GM12878 (cell line): ENCODE data around the gene SLC45A2. TPM values are rescaled to one million over a fixed set of nuclear protein-coding genes. Genes with fewer than 3 reads are reported as not detected.

Source experiments
- ATAC-seq: fragments of 200-7000 bp; cut with Tn5 transposase; 3 replicates; pipeline ENCODE4 v1.9.1; 2020; ENCODE audit warnings: mild to moderate bottlenecking, moderate library complexity
- BruUV-seq: library from RNA; stranded (reverse); fragments of 400-500 nt; replicated peaks from 2 replicates; lab custom pipeline; 2021; lab: Mats Ljungman, UMichigan
- CTCF ChIA-PET: fragments of 300-600 bp; sonication (Branson Sonifier 250); formaldehyde crosslinking; extraction: SDS; loops from one replicate; lab custom pipeline; 2021; ENCODE audit warnings: inconsistent platforms; lab: Yijun Ruan, JAX
- POLR2A ChIA-PET: fragments of 350-600 bp; formaldehyde crosslinking; extraction: SDS; loops from one replicate; lab custom pipeline; 2021; ENCODE audit warnings: inconsistent platforms; lab: Charles Lee
- RAD21 ChIA-PET: fragments of 300-600 bp; sonication (Branson Sonifier 250); formaldehyde crosslinking; loops from one replicate; lab custom pipeline; 2023; ENCODE audit warnings: antibody characterized with exemption; ENCODE audit not compliant: unreplicated experiment; lab: Charles Lee
- SMC1A ChIA-PET: fragments of 300-600 bp; sonication (Branson Sonifier 250); formaldehyde crosslinking; loops from one replicate; lab custom pipeline; 2023; ENCODE audit not compliant: unreplicated experiment, uncharacterized antibody; lab: Charles Lee
- DNase-seq: peaks from one replicate; pipeline ENCODE4 v3.0.0-alpha.2; 2011; ENCODE audit warnings: low read depth, low spot score
- FAIRE-seq: peaks from 3 replicates; lab custom pipeline; 2011; peaks lifted over from hg19 to GRCh38; lab: Jason Lieb, UNC
- H2AFZ ChIP-seq: 2 replicates; pipeline ENCODE4 v1.6.0; 2011; ENCODE audit warnings: low read depth, low read length, control low read depth; ENCODE audit not compliant: control insufficient read depth
- H3K27ac ChIP-seq: 2 replicates; pipeline ENCODE4 v1.5.1; 2011; ENCODE audit warnings: control low read depth; ENCODE audit not compliant: control insufficient read depth, insufficient read depth
- H3K27me3 ChIP-seq, 2 experiments: replicated peaks in 1 of 2; 2 replicates each; pipeline versions ENCODE4 v1.6.0 to v1.6.1; 2011; ENCODE audit warnings: low read length in 1 of 2; ENCODE audit not compliant: control insufficient read depth in 2 of 2, insufficient read depth in 2 of 2
- H3K36me3 ChIP-seq, 2 experiments: 2 replicates each; pipeline ENCODE4 v1.5.1; 2011; ENCODE audit warnings: low read length in 1 of 2; ENCODE audit not compliant: control insufficient read depth in 2 of 2, insufficient read depth in 2 of 2
- H3K4me1 ChIP-seq: 2 replicates; pipeline ENCODE4 v1.6.1; 2011; ENCODE audit warnings: mild to moderate bottlenecking, low read length, moderate library complexity, mixed read lengths; ENCODE audit not compliant: control insufficient read depth, insufficient read depth
- H3K4me2 ChIP-seq: 2 replicates; pipeline ENCODE4 v1.6.0; 2011; ENCODE audit warnings: control low read depth; ENCODE audit not compliant: control insufficient read depth, insufficient read depth
- H3K4me3 ChIP-seq: fragments of 200-600 bp; sonication (generic); 2 replicates; pipeline ENCODE4 v1.5.1; 2016
- H3K79me2 ChIP-seq: 2 replicates; pipeline ENCODE4 v1.6.0; 2011; ENCODE audit warnings: low read length; ENCODE audit not compliant: control insufficient read depth, insufficient read depth
- H3K9ac ChIP-seq: 2 replicates; pipeline ENCODE4 v1.8.0; 2011; ENCODE audit warnings: low read length, control low read depth, mixed read lengths; ENCODE audit not compliant: control insufficient read depth, insufficient read depth
- H3K9me3 ChIP-seq: replicated peaks from 3 replicates; pipeline ENCODE4 v1.5.1; 2011; ENCODE audit warnings: mild to moderate bottlenecking, low read length; ENCODE audit not compliant: control insufficient read depth, insufficient read depth
- H4K20me1 ChIP-seq: 2 replicates; pipeline ENCODE4 v1.6.0; 2011; ENCODE audit not compliant: control insufficient read depth, insufficient read depth
- ASH2L ChIP-seq: fragments of 300-600, 200-600 bp; sonication (generic); IDR thresholded peaks from 2 replicates; pipeline ENCODE4 v1.6.1; 2017; ENCODE audit warnings: low read depth, mild to moderate bottlenecking, borderline replicate concordance
- CBFB ChIP-seq: IDR thresholded peaks from 2 replicates; pipeline ENCODE4 v1.6.1; 2016; ENCODE audit warnings: antibody characterized with exemption, low read depth
- CHD2 ChIP-seq: IDR thresholded peaks from 2 replicates; pipeline ENCODE4 v1.6.1; 2011; ENCODE audit warnings: low read depth, low read length, improper control_type of control experiment, borderline replicate concordance
- ESRRA ChIP-seq: IDR thresholded peaks from 2 replicates; pipeline ENCODE4 v1.6.1; 2012; ENCODE audit warnings: mild to moderate bottlenecking, low read length, improper control_type of control experiment
- HSF1 ChIP-seq: fragments of 150-350 bp; IDR thresholded peaks from 2 replicates; pipeline ENCODE4 v1.6.1; 2014; ENCODE audit warnings: mild to moderate bottlenecking, low read depth, low read length
- IRF3 ChIP-seq: fragments of 450-650 bp; IDR thresholded peaks from 2 replicates; pipeline ENCODE4 v1.6.1; 2014; ENCODE audit warnings: mild to moderate bottlenecking
- KDM1A ChIP-seq: fragments of 200-600 bp; sonication (generic); IDR thresholded peaks from 2 replicates; pipeline ENCODE4 v1.6.1; 2016; ENCODE audit warnings: borderline replicate concordance
- MAX ChIP-seq: IDR thresholded peaks from 2 replicates; pipeline ENCODE4 v1.6.1; 2012; ENCODE audit warnings: low read depth, low read length, improper control_type of control experiment
- MEF2B ChIP-seq: fragments of 450-650 bp; IDR thresholded peaks from 2 replicates; pipeline ENCODE4 v1.6.1; 2018; ENCODE audit warnings: mild to moderate bottlenecking, moderate library complexity; ENCODE audit not compliant: partially characterized antibody, poor library complexity, severe bottlenecking
- NR2C2 ChIP-seq: IDR thresholded peaks from 2 replicates; pipeline ENCODE4 v1.6.1; 2011; ENCODE audit warnings: borderline replicate concordance, low read depth; ENCODE audit not compliant: control insufficient read depth, insufficient read length
- RELB ChIP-seq: fragments of 450-650 bp; IDR thresholded peaks from 2 replicates; pipeline ENCODE4 v1.6.1; 2017; ENCODE audit warnings: low read depth, mild to moderate bottlenecking, moderate library complexity
- SPI1 ChIP-seq: IDR thresholded peaks from 2 replicates; pipeline ENCODE4 v1.6.1; 2011; ENCODE audit warnings: low read depth, mild to moderate bottlenecking, low read length, moderate library complexity, borderline replicate concordance; ENCODE audit not compliant: insufficient read depth
- ZNF217 ChIP-seq: fragments of 450-650 bp; IDR thresholded peaks from 2 replicates; pipeline ENCODE4 v1.6.1; 2017; ENCODE audit warnings: antibody characterized with exemption, mild to moderate bottlenecking
- WGBS: methylation state at CpG from one replicate; pipeline ENCODE4 v1.1.6; 2016; ENCODE audit warnings: low lambda C conversion rate; ENCODE audit not compliant: insufficient replicate concordance, insufficient coverage; ENCODE audit errors: missing lambda C conversion rate; 5-methylcytosine and 5-hydroxymethylcytosine counted together
- in situ Hi-C: fragments of 300-500 bp; cut with MboI; formaldehyde crosslinking; loops from 9 replicates; pipeline ENCODE4 v1.14.3; 2018; ENCODE audit warnings: mixed read lengths
- intact Hi-C: fragments of 100-400 bp; cut with micrococcal nuclease; formaldehyde crosslinking; loops from one replicate; pipeline ENCODE4 v1.14.2; 2022; ENCODE audit not compliant: unreplicated experiment
- polyA plus RNA-seq, 11 experiments: library from polyadenylated mRNA; depleted of rRNA in 4 of 11; unstranded in 6 of 11; stranded (reverse) in 5 of 11; fragments of >200 nt; fragmentation: Nextera tagmentation in 4 of 11; fragmentation: Illumina TruSeq in 1 of 11; extraction: Ambion mirVana in 4 of 11; extraction: Trizol in 1 of 11; gene quantifications; 1 replicate in 1 of 11; 2 replicates in 10 of 11; pipeline versions ENCODE4 v1.2.1 to v1.2.3, GENCODE V29; 2011 to 2016; ENCODE audit warnings: inconsistent platforms in 2 of 11, missing spikeins in 2 of 11, low read depth in 1 of 11
- total RNA-seq, 4 experiments: library from RNA; depleted of rRNA in 3 of 4; stranded (reverse); fragments of >200 nt in 3 of 4; fragmentation: Illumina TruSeq in 1 of 4; extraction: Trizol in 1 of 4; gene quantifications; 2 replicates each; pipeline versions ENCODE4 v1.2.1 to v1.2.3, GENCODE V29; 2013 to 2021

Gene SLC45A2
- total and polyA plus RNA-seq, 10 of the 15 experiments (the other 5 are each of a cell fraction or from before 2014, with no cell fraction given): 0.06 to 0.07 TPM; not detected in 8

GRCh38 chr5:34014626-34015025 is 30.1 kb upstream of the SLC45A2 start:
- in situ Hi-C loops (loop anchor here (25.0 kb wide), 1 partner anchor 898 kb away; the partner anchor contains the start of genes BRIX1 and RAD1), intact Hi-C loops (no loop called here)
- ATAC-seq (no peak), FAIRE-seq (no peak), DNase-seq (no peak)
- Histone ChIP-seq H3K36me3 (no peaks in the 10 kb centered on the region), H4K20me1 (no peaks in the 10 kb centered on the region), H3K4me3 (no peak overlapping the region), H3K9me3 (no peaks in the 10 kb centered on the region), H3K27ac (no peak overlapping the region), H3K4me2 (no peak overlapping the region), H3K4me1 (no peaks in the 10 kb centered on the region), H3K9ac (no peak overlapping the region), H3K27me3 (no peaks in the 10 kb centered on the region), H3K79me2 (no peaks in the 10 kb centered on the region), H2AFZ (no peak overlapping the region)
- ChIA-PET RAD21 (interaction anchor here (1.2 kb wide), 1 partner anchor 17 kb away, joined by 3 read pairs; no protein-coding TSS in a partner anchor), SMC1A (interaction anchor here (1.2 kb wide), 1 partner anchor 15 kb away, joined by 4 read pairs; no protein-coding TSS in a partner anchor), POLR2A (no interaction called here), CTCF (no interaction called here)
- BruUV-seq: no TSS peak
- no peak for TF ChIP-seq ZNF217
- no peak for TF ChIP-seq MEF2B
- TF ChIP-seq CHD2: no peak
- no peak for TF ChIP-seq NR2C2
- TF ChIP-seq ASH2L: no peak
- WGBS: 93% methylated on average over 2 of the region's 2 CpGs

- 58% methylated on average over 3 of the region's 3 CpGs for WGBS
- no peak overlapping the region for H3K4me3 ChIP-seq
- no peak for DNase-seq
- no peak for FAIRE-seq
- H3K36me3 ChIP-seq: no peaks in the 10 kb centered on the region
- H3K9ac ChIP-seq: no peak overlapping the region
- intact Hi-C loops (no loop called here), in situ Hi-C loops (loop anchor here (25.0 kb wide), 1 partner anchor 899 kb away; the partner anchor contains the start of genes BRIX1 and RAD1)
- ChIA-PET RAD21 (no interaction called here), CTCF (no interaction called here), SMC1A (interaction anchor here (0.8 to 0.9 kb wide), 2 partner anchors 18 to 24 kb away, joined by 3 read pairs; no protein-coding TSS in a partner anchor), POLR2A (no interaction called here)
- ATAC-seq: no peak
- no peaks in the 10 kb centered on the region for H3K9me3 ChIP-seq
- no peak overlapping the region for H3K27ac ChIP-seq
- BruUV-seq: no TSS peak
- no peak overlapping the region for H2AFZ ChIP-seq
- no peaks in the 10 kb centered on the region for H3K79me2 ChIP-seq
- peaks cover 4% of the 10 kb centered on the region; the same call in 1 of the 2 replicates for H3K4me1 ChIP-seq
- no peaks in the 10 kb centered on the region for H4K20me1 ChIP-seq
- H3K27me3 ChIP-seq: no peaks in the 10 kb centered on the region
- no peak overlapping the region for H3K4me2 ChIP-seq
- TF ChIP-seq KDM1A (no peak), MAX (no peak), IRF3 (no peak), HSF1 (no peak), RELB (no peak), ESRRA (no peak), CBFB (no peak), SPI1 (no peak)
These were observed 29.1 kb upstream of the SLC45A2 start for GRCh38 chr5:34013547-34013946.
